WTC11 (cell line): Measurements from ENCODE around the gene ZFYVE28. TPM values are rescaled to one million over a fixed set of nuclear protein-coding genes. Genes with fewer than 3 reads are reported as not detected.

Experiments used
- ATAC-seq: fragments of 200-7000 bp; cut with Tn5 transposase; 2 replicates; pipeline ENCODE4 v1.10.0; 2021; ENCODE audit warnings: mild to moderate bottlenecking, moderate library complexity
- CTCF ChIA-PET: fragments of 300-600 bp; sonication (Branson Sonifier 250); formaldehyde crosslinking; loops from one replicate; lab custom pipeline; 2021; ENCODE audit warnings: antibody characterized with exemption; lab: Charles Lee
- POLR2A ChIA-PET: fragments of 350-600 bp; sonication (Branson Sonifier 250); formaldehyde crosslinking; loops from one replicate; lab custom pipeline; 2021; ENCODE audit warnings: antibody characterized with exemption; lab: Charles Lee
- DNase-seq: peaks from one replicate; pipeline ENCODE4 v3.0.0; 2021; ENCODE audit warnings: low spot score
- H3K27ac Mint-ChIP-seq: 2 replicates; pipeline ENCODE4 v1.8.0; 2021; ENCODE audit warnings: mixed read lengths
- H3K27me3 Mint-ChIP-seq: 2 replicates; pipeline ENCODE4 v1.8.0; 2021; ENCODE audit warnings: low read depth, mild to moderate bottlenecking, moderate library complexity, mixed read lengths
- H3K36me3 Mint-ChIP-seq: 2 replicates; pipeline ENCODE4 v1.8.0; 2021; ENCODE audit warnings: mixed read lengths
- H3K4me1 Mint-ChIP-seq: 2 replicates; pipeline ENCODE4 v1.8.0; 2022; ENCODE audit warnings: mixed read lengths
- H3K4me3 Mint-ChIP-seq: 2 replicates; pipeline ENCODE4 v1.8.0; 2021; ENCODE audit warnings: mild to moderate bottlenecking, moderate library complexity, mixed read lengths
- H3K9me3 Mint-ChIP-seq: 2 replicates; pipeline ENCODE4 v1.8.0; 2021; ENCODE audit warnings: mixed read lengths
- AFF4 ChIP-seq: sonication (generic); formaldehyde crosslinking; IDR thresholded peaks from 2 replicates; pipeline ENCODE4 v1.8.1; 2023; ENCODE audit warnings: mild to moderate bottlenecking, missing genetic modification reagents, borderline replicate concordance
- E2F1 ChIP-seq: sonication (generic); formaldehyde crosslinking; IDR thresholded peaks from 2 replicates; pipeline ENCODE4 v1.8.0; 2022; ENCODE audit warnings: mild to moderate bottlenecking, missing genetic modification reagents
- ESRRA ChIP-seq: sonication (generic); formaldehyde crosslinking; IDR thresholded peaks from 2 replicates; pipeline ENCODE4 v1.8.1; 2022; ENCODE audit warnings: mild to moderate bottlenecking, missing genetic modification reagents, borderline replicate concordance
- FOXJ3 ChIP-seq: sonication (generic); formaldehyde crosslinking; IDR thresholded peaks from 2 replicates; pipeline ENCODE4 v1.9.0; 2021; ENCODE audit warnings: missing genetic modification reagents, mild to moderate bottlenecking, borderline replicate concordance
- IRF2 ChIP-seq: sonication (generic); formaldehyde crosslinking; IDR thresholded peaks from 2 replicates; pipeline ENCODE4 v1.8.0; 2022; ENCODE audit warnings: low read depth, missing genetic modification reagents, borderline replicate concordance
- JAZF1 ChIP-seq: fragments of 250-450 bp; sonication (Bioruptor Pico); IDR thresholded peaks from 2 replicates; pipeline ENCODE4 v1.9.0; 2021; ENCODE audit warnings: moderate library complexity, mild to moderate bottlenecking, inconsistent platforms
- MLX ChIP-seq: sonication (generic); formaldehyde crosslinking; IDR thresholded peaks from 2 replicates; pipeline ENCODE4 v1.8.1; 2023; ENCODE audit warnings: mild to moderate bottlenecking, missing genetic modification reagents, moderate library complexity
- PRDM15 ChIP-seq: sonication (generic); formaldehyde crosslinking; IDR thresholded peaks from 2 replicates; pipeline ENCODE4 v1.8.0; 2022; ENCODE audit warnings: missing genetic modification reagents
- PREB ChIP-seq: sonication (generic); formaldehyde crosslinking; IDR thresholded peaks from 2 replicates; pipeline ENCODE4 v1.8.1; 2022; ENCODE audit warnings: mild to moderate bottlenecking, missing genetic modification reagents, moderate library complexity, borderline replicate concordance
- RORB ChIP-seq: fragments of 250-450 bp; sonication (Bioruptor Pico); IDR thresholded peaks from 2 replicates; pipeline ENCODE4 v1.9.0; 2021; ENCODE audit warnings: mild to moderate bottlenecking
- TEAD1 ChIP-seq: sonication (generic); formaldehyde crosslinking; IDR thresholded peaks from 2 replicates; pipeline ENCODE4 v1.8.0; 2022; ENCODE audit warnings: mild to moderate bottlenecking, missing genetic modification reagents
- TP53 ChIP-seq: sonication (generic); formaldehyde crosslinking; IDR thresholded peaks from 2 replicates; pipeline ENCODE4 v1.8.1; 2023; ENCODE audit warnings: mild to moderate bottlenecking, missing genetic modification reagents
- ZBTB43 ChIP-seq: sonication (generic); formaldehyde crosslinking; IDR thresholded peaks from 2 replicates; pipeline ENCODE4 v1.8.1; 2023; ENCODE audit warnings: mild to moderate bottlenecking, missing genetic modification reagents
- ZMAT4 ChIP-seq: fragments of 250-450 bp; sonication (Bioruptor Pico); IDR thresholded peaks from 2 replicates; pipeline ENCODE4 v1.9.0; 2021; ENCODE audit warnings: mild to moderate bottlenecking
- ZNF121 ChIP-seq: sonication (generic); formaldehyde crosslinking; IDR thresholded peaks from 2 replicates; pipeline ENCODE4 v1.8.0; 2023; ENCODE audit warnings: missing genetic modification reagents
- ZNF425 ChIP-seq: fragments of 250-450 bp; sonication (Bioruptor Pico); conservative IDR thresholded peaks from 2 replicates; pipeline ENCODE4 v1.9.0; 2021; ENCODE audit warnings: mild to moderate bottlenecking
- total RNA-seq: library from RNA; stranded (reverse); gene quantifications from 3 replicates; pipeline ENCODE4 v1.2.3, GENCODE V29; 2021

ZFYVE28 gene
- total RNA-seq, 1 experiment from 2014 or later, result 7.8 TPM

- no peak for TF ChIP-seq PREB (CRISPR knock-in tag)
- TF ChIP-seq ZMAT4 (CRISPR knock-in tag), result no peak
- TF ChIP-seq JAZF1 (CRISPR knock-in tag), result no peak
- TF ChIP-seq ESRRA (CRISPR knock-in tag), result no peak
- TF ChIP-seq ZNF425 (CRISPR knock-in tag), result no peak
- no peak for TF ChIP-seq E2F1 (CRISPR knock-in tag)
- TF ChIP-seq MLX (CRISPR knock-in tag), result no peak
- no peak for TF ChIP-seq ZBTB43 (CRISPR knock-in tag)
- TF ChIP-seq RORB, result no peak
These were observed 163.6 kb downstream of the ZFYVE28 start (continued) for GRCh38 chr4:2254665-2255500.

- peak; percentile 7 for DNase-seq
- CTCF ChIA-PET, result interaction anchor here (1.2 kb wide), 1 partner anchor 33 kb away, joined by 4 read pairs; no protein-coding TSS in a partner anchor
- ATAC-seq, result no peak
- Mint-ChIP-seq H3K27me3 (no peaks in the 10 kb centered on the region), H3K27ac (peak overlapping the region; percentile 66), H3K9me3 (no peaks in the 10 kb centered on the region), H3K4me1 (peaks cover 13% of the 10 kb centered on the region; the same call in 1 of the 2 replicates), H3K4me3 (no peak overlapping the region), H3K36me3 (no peaks in the 10 kb centered on the region)
- POLR2A ChIA-PET, result no interaction called here
- no peak for TF ChIP-seq IRF2 (CRISPR knock-in tag)
- no peak for TF ChIP-seq RORB
- TF ChIP-seq FOXJ3, result no peak
- no peak for TF ChIP-seq ZNF121 (CRISPR knock-in tag)
- TF ChIP-seq TEAD1 (CRISPR knock-in tag), result no peak
- no peak for TF ChIP-seq AFF4 (CRISPR knock-in tag)
- no peak for TF ChIP-seq PRDM15 (CRISPR knock-in tag)
- no peak for TF ChIP-seq TP53 (CRISPR knock-in tag)
These were observed 165.0 kb downstream of the ZFYVE28 start for GRCh38 chr4:2253160-2254084.
